ENCODE results near the gene ZBTB22. TPM values are rescaled to one million over a fixed set of nuclear protein-coding genes. Genes with fewer than 3 reads are reported as not detected.

Gene ZBTB22
- total RNA-seq, 3 donors from 2014 or later: 12.6 to 27.2 (median 18.7) TPM

GRCh38 chr6:33273129-33273923 lies 44.2 kb downstream of the ZBTB22 start:
- Histone ChIP-seq H3K36me3 (peaks cover under 1% of the 10 kb centered on the region), H3K9me3 (no peaks in the 10 kb centered on the region), H3K4me1 (peaks cover 0 to 39% of the 10 kb centered on the region in 2 donors), H3K4me3 (peak overlapping the region; percentile 65 to 74 (median 68)), H3K27ac (peak overlapping the region; percentile 87 to 95), H3K27me3 (no peaks in the 10 kb centered on the region)
- intact Hi-C loops (cut with DNase I; ENCODE audit: low total_unique reads): no loop called here
- no peak for DNase-seq (ENCODE audit: low spot score in 2 of 2)
- no peak for TF ChIP-seq POLR2A (IDR thresholded peaks at IDR 0.05)
- TF ChIP-seq POLR2AphosphoS5 (IDR thresholded peaks at IDR 0.05): no peak
- TF ChIP-seq CTCF (IDR thresholded peaks at IDR 0.05): no peak

- peak overlapping the region; percentile 87 to 95 for H3K27ac ChIP-seq
- H3K9me3 ChIP-seq: no peaks in the 10 kb centered on the region
- no peak for DNase-seq (ENCODE audit: low spot score in 2 of 2)
- TF ChIP-seq POLR2A (IDR thresholded peaks at IDR 0.05) (no peak), CTCF (IDR thresholded peaks at IDR 0.05) (no peak), POLR2AphosphoS5 (IDR thresholded peaks at IDR 0.05) (no peak)
- H3K27me3 ChIP-seq: no peaks in the 10 kb centered on the region
- intact Hi-C loops (cut with DNase I; ENCODE audit: low total_unique reads): no loop called here
- H3K36me3 ChIP-seq: peaks cover 5% of the 10 kb centered on the region
- H3K4me1 ChIP-seq: peaks cover 0 to 39% of the 10 kb centered on the region in 2 donors
- peak overlapping the region; percentile 65 to 74 (median 68) for H3K4me3 ChIP-seq
Observed at GRCh38 chr6:33272275-33273128, 45.0 kb downstream of the ZBTB22 start.

- peak; percentile 92 to 97 for DNase-seq (ENCODE audit: low spot score in 2 of 2)
- Histone ChIP-seq H3K27me3 (no peaks in the 10 kb centered on the region), H3K36me3 (peaks cover 9% of the 10 kb centered on the region), H3K9me3 (no peaks in the 10 kb centered on the region), H3K27ac (peak within 1 kb of the TSS; percentile 87 to 95), H3K4me3 (peak within 1 kb of the TSS; percentile 65 to 74 (median 68)), H3K4me1 (peaks cover 0 to 39% of the 10 kb centered on the region in 2 donors)
- intact Hi-C loops (cut with DNase I; ENCODE audit: low total_unique reads): no loop called here
- TF ChIP-seq POLR2AphosphoS5 (IDR thresholded peaks at IDR 0.05) (peak; percentile 99), CTCF (IDR thresholded peaks at IDR 0.05) (peak in 2 of 3 donors; percentile 25 to 33), POLR2A (IDR thresholded peaks at IDR 0.05) (peak; percentile 99)
Observed at GRCh38 chr6:33271468-33272274, 45.9 kb downstream of the ZBTB22 start, which contains the start of the genes RPS18 and VPS52. RPS18 (plus strand) TSS chr6:33272075; CDS start chr6:33272120, 45 bp downstream. VPS52 (minus strand) TSS chr6:33271876; CDS start chr6:33271675, 201 bp downstream.

- Histone ChIP-seq H3K27me3 (no peaks in the 10 kb centered on the region), H3K9me3 (no peaks in the 10 kb centered on the region), H3K36me3 (peaks cover 9% of the 10 kb centered on the region), H3K4me1 (peaks cover 0 to 34% of the 10 kb centered on the region in 2 donors), H3K27ac (peak overlapping the region; percentile 87 to 95), H3K4me3 (peak overlapping the region; percentile 65 to 74 (median 68))
- intact Hi-C loops (cut with DNase I; ENCODE audit: low total_unique reads): no loop called here
- peak in 1 of 3 donors; percentile 16 for TF ChIP-seq CTCF (IDR thresholded peaks at IDR 0.05)
- TF ChIP-seq POLR2AphosphoS5 (IDR thresholded peaks at IDR 0.05): no peak
- TF ChIP-seq POLR2A (IDR thresholded peaks at IDR 0.05): no peak
- no peak for DNase-seq (ENCODE audit: low spot score in 2 of 2)
Observed at GRCh38 chr6:33271117-33271467, 46.5 kb downstream of the ZBTB22 start.

Other genes starting within 250 kb of the ZBTB22 start
- 100 to 1,000 TPM in 1 of 3 donors, 10 to 100 TPM in 2; 51.8 to 116 (median 75.4) TPM for gene HLA-DPA1, start 244.1 kb downstream of the ZBTB22 start, total RNA-seq
- gene HLA-DPB1, start 241.8 kb downstream of the ZBTB22 start, total RNA-seq: 10 to 100 TPM; 56.5 to 80.3 (median 58.2) TPM
- gene COL11A2, start 125.3 kb downstream of the ZBTB22 start, total RNA-seq: 1 to 10 TPM in 1 of 3 donors, under 1 TPM in 2; 0.32 to 1.0 (median 0.98) TPM
- 10 to 100 TPM; 27.4 to 39.1 (median 27.5) TPM for gene RXRB, start 117.1 kb downstream of the ZBTB22 start, total RNA-seq
- gene SLC39A7, start 116.9 kb downstream of the ZBTB22 start, total RNA-seq: 10 to 100 TPM; 55.0 to 79.3 (median 74.1) TPM
- 10 to 100 TPM; 17.0 to 33.8 (median 18.4) TPM for gene HSD17B8, start 113.1 kb downstream of the ZBTB22 start, total RNA-seq
- gene RING1, start 109.2 kb downstream of the ZBTB22 start, total RNA-seq: 10 to 100 TPM; 11.8 to 20.6 (median 19.5) TPM
- 10 to 100 TPM; 29.4 to 55.6 (median 44.2) TPM for gene VPS52, start 45.9 kb downstream of the ZBTB22 start, total RNA-seq
- 1,000 to 10,000 TPM; 3,121 to 5,317 (median 4,287) TPM for gene RPS18, start 45.7 kb downstream of the ZBTB22 start, total RNA-seq
- 10 to 100 TPM in 2 of 3 donors, 1 to 10 TPM in 1; 8.2 to 15.0 (median 11.1) TPM for gene B3GALT4, start 40.6 kb downstream of the ZBTB22 start, total RNA-seq
- gene WDR46, start 28.5 kb downstream of the ZBTB22 start, total RNA-seq: 10 to 100 TPM; 48.2 to 75.1 (median 58.8) TPM
- 10 to 100 TPM; 23.3 to 28.6 (median 26.9) TPM for gene PFDN6, start 28.1 kb downstream of the ZBTB22 start, total RNA-seq
- gene RGL2, start 18.8 kb downstream of the ZBTB22 start, total RNA-seq: 100 to 1,000 TPM in 2 of 3 donors, 10 to 100 TPM in 1; 38.9 to 151 (median 103) TPM
- gene TAPBP, start 3.7 kb downstream of the ZBTB22 start, total RNA-seq: 10 to 100 TPM; 38.6 to 67.8 (median 43.6) TPM
- 10 to 100 TPM; 39.0 to 56.3 (median 39.8) TPM for gene DAXX, start 5.2 kb upstream of the ZBTB22 start, total RNA-seq
- 1 to 10 TPM; 2.0 to 3.8 (median 3.2) TPM for gene KIFC1, start 74.1 kb upstream of the ZBTB22 start, total RNA-seq
- gene PHF1, start 93.3 kb upstream of the ZBTB22 start, total RNA-seq: 10 to 100 TPM; 72.8 to 82.8 (median 77.3) TPM
- gene CUTA, start 100.4 kb upstream of the ZBTB22 start, total RNA-seq: 100 to 1,000 TPM in 2 of 3 donors, 10 to 100 TPM in 1; 81.3 to 123 (median 111) TPM
- gene SYNGAP1, start 102.3 kb upstream of the ZBTB22 start, total RNA-seq: 10 to 100 TPM in 2 of 3 donors, 1 to 10 TPM in 1; 6.1 to 12.5 (median 10.7) TPM
- 1 to 10 TPM; 1.9 to 5.1 (median 3.6) TPM for gene ZBTB9, start 136.8 kb upstream of the ZBTB22 start, total RNA-seq

Data from breast epithelium (tissue), 4 donors.